GM13977 (cell line): Measurements from ENCODE around the gene SELENOF.
A peak's percentile ranks its signal among the peaks of the same experiment; 100 is the strongest.

ENCODE experiments used
- DNase-seq: peaks from one replicate; pipeline ENCODE4 v3.0.0; 2012; ENCODE audit warnings: low spot score
- in situ Hi-C: fragments of 300-500 bp; cut with MboI; formaldehyde crosslinking; loops from one replicate; pipeline ENCODE4 v1.12.0; 2022; ENCODE audit warnings: low sequenced_read_pairs, low pct_unique_long_range_greater_than_20kb, mixed read lengths, inconsistent platforms; ENCODE audit not compliant: unreplicated experiment
- TF ChIP-seq, protein P1 (sequence below): IDR thresholded peaks from 2 replicates; pipeline ENCODE4 v1.5.1; 2012; ENCODE audit warnings: mild to moderate bottlenecking, control low read depth; ENCODE audit not compliant: insufficient read depth; ENCODE audit errors: extremely low read depth, missing control alignments

The SELENOF gene

GRCh38 chr1:86846164-86846647 is 67.7 kb downstream of the SELENOF start:
- DNase-seq = no peak
- TF ChIP-seq, protein P1, sequence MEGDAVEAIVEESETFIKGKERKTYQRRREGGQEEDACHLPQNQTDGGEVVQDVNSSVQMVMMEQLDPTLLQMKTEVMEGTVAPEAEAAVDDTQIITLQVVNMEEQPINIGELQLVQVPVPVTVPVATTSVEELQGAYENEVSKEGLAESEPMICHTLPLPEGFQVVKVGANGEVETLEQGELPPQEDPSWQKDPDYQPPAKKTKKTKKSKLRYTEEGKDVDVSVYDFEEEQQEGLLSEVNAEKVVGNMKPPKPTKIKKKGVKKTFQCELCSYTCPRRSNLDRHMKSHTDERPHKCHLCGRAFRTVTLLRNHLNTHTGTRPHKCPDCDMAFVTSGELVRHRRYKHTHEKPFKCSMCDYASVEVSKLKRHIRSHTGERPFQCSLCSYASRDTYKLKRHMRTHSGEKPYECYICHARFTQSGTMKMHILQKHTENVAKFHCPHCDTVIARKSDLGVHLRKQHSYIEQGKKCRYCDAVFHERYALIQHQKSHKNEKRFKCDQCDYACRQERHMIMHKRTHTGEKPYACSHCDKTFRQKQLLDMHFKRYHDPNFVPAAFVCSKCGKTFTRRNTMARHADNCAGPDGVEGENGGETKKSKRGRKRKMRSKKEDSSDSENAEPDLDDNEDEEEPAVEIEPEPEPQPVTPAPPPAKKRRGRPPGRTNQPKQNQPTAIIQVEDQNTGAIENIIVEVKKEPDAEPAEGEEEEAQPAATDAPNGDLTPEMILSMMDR = no peak
- in situ Hi-C loops = no loop called here

DNA sequence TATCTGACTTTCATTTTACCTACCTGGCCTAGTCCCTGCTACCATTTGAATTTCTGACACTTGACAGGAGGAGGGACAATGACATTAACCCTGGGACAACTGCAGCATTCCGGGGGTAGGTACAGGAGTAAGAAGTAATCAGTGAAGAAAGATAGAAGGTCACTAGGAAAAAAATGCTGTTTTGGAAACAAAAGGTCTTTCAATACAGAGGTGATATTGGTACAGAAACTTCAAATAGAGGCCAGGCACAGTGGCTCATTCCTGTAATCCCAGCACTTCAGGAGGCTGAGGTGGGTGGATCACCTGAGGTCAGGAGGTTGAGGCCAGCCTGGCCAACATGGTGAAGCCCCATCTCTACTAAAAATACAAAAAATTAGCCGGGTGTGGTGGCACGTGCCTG is 68.4 kb downstream of the SELENOF start:
- TF ChIP-seq, protein P1 = no peak
- no peak for DNase-seq
- in situ Hi-C loops = no loop called here

DNA sequence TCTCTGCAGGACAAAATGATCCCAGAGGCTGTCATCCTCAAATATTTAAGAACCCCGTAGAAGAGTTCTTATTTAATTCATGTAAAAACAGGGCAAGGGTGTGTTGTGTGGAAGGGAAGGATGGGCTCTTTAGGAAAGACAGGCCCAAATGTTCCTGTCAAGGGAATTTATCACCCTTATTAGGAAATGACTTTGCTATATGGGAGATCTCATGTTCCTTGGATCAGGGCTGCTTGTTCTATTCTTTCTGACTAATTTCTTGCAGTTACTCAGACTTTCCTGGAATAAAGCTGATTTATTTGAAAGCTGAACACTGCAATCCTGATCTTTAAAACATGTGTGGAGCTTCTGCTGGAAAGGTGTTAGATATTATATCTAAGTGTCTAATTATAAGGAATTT is 72.8 kb downstream of the SELENOF start:
- TF ChIP-seq, protein P1 = no peak
- in situ Hi-C loops = no loop called here
- no peak for DNase-seq

- TF ChIP-seq, protein P1 = peak; percentile 64
- peak; percentile 73 for DNase-seq
- in situ Hi-C loops = loop anchor here (10.0 kb wide), 1 partner anchor 251 kb away; no protein-coding TSS in a partner anchor
These were observed 80.3 kb downstream of the SELENOF start for GRCh38 chr1:86833461-86834215.

GRCh38 chr1:86832433-86832832 is 81.5 kb downstream of the SELENOF start:
- TF ChIP-seq, protein P1 = no peak
- DNase-seq = no peak
- in situ Hi-C loops = loop anchor here (10.0 kb wide), 1 partner anchor 252 kb away; no protein-coding TSS in a partner anchor

DNA sequence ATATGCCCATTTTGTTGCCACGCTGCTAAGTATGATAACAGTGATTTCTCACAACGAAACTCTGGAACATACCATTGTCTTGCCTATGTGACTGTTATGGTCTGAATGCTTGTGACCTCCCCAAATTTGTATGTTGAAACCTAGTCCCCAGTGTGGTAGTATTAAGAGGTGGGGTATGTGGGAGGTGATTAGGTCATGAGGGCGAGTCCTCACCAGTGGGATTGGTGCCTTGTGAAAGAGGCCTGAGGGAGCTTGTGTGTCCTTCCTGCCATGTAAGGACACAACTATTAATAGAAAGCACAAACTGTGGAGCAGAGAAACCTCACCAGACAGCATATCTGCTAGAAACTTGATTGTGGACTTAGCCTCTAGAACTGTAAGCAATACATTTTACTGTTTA is 84.6 kb downstream of the SELENOF start:
- TF ChIP-seq, protein P1 = no peak
- in situ Hi-C loops = no loop called here
- DNase-seq = no peak
